Endothelial cell of hepatic sinusoid (primary cell): ENCODE measurements around the gene RASGEF1C.

Source experiments
- in situ Hi-C: cut with HindIII; loops from 2 replicates; pipeline ENCODE4 v1.10.0; 2017; ENCODE audit warnings: low sequenced_read_pairs

RASGEF1C gene

GRCh38 chr5:180187767-180188166, 21.2 kb downstream of the RASGEF1C start:
- in situ Hi-C loops = no loop called here

- in situ Hi-C loops = no loop called here
Measured at GRCh38 chr5:180180846-180181245, 28.2 kb downstream of the RASGEF1C start.

GRCh38 chr5:180180421-180180820, 28.6 kb downstream of the RASGEF1C start:
- in situ Hi-C loops = no loop called here

DNA sequence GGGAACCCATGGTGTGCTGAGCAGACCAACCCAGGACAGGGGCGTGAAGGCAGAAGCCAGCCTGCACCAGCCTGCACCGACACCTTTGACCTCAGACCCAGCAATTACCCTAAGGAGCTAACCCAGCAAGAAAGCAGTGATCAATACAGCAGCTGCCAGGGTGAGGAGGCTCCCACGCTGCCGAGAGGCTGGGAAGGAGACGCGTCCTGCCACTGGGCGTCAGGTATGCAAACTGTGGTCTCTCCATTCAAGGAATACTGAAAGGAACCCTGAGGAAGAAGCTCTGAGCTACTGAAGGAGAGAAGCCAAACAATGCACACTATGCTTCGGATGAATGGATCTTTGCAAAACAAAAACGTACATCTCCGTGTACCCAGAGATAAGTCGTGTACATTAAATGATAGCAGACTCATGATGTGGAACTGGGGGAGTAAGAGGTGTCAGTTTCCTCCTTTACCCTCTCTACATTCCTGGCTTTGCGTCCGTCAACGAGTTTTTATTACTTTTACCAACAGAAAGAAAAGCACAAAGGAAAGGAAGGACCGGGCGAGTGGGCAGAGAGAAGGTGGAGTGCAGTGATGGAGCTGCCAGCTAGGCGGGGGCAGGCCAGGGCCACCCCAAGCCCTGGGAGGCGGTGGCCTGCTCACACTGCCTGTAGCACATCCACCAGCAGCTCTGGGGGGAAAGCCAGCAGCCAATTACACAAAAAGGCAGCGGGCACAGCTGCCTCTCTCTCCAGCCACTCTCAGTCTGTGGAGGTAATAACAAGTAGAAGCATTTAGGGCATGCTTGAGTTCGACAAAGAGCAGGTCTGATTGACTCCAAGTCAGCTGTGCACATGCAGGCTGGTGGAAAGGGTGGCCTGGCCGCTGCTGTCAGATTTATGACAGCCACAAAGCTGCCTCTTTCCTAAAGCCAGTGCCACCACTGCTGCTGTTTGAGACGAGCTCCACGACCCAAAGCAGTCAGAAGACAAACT, 29.3 kb downstream of the RASGEF1C start:
- in situ Hi-C loops = no loop called here

GRCh38 chr5:180178531-180179441, 30.2 kb downstream of the RASGEF1C start:
- in situ Hi-C loops = no loop called here

GRCh38 chr5:180176191-180176590, 32.8 kb downstream of the RASGEF1C start:
- in situ Hi-C loops = no loop called here

DNA sequence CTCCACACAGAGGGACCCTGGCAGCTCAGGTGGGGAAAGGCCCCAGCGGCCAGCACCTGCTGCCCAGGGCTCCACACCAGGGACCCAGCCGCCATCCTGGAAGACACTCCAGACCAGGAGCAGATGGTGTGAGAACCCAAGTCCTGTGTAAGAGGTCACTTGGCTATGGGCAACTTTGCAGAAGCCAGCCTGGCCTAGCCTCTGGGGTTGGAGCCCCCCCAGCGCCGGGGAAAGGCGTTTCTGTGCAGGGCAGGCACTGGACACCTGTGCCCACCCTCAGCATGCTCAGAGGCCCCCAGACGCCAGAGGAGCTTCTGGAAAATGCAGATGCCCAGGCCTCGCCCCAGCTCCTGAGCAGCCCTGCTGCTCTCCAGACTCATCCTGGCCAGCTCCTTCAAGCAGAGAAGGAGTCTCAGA, 34.0 kb downstream of the RASGEF1C start:
- in situ Hi-C loops = no loop called here

- in situ Hi-C loops = no loop called here
Measured at GRCh38 chr5:180174587-180174972, 34.4 kb downstream of the RASGEF1C start.

- in situ Hi-C loops = no loop called here
Measured at GRCh38 chr5:180173875-180174586, 35.0 kb downstream of the RASGEF1C start.

- in situ Hi-C loops = no loop called here
Measured at GRCh38 chr5:180173198-180173544, 35.8 kb downstream of the RASGEF1C start.

- in situ Hi-C loops = no loop called here
Measured at GRCh38 chr5:180172447-180173197, 36.4 kb downstream of the RASGEF1C start.

- in situ Hi-C loops = no loop called here
Measured at GRCh38 chr5:180171568-180172094, 37.4 kb downstream of the RASGEF1C start.

DNA sequence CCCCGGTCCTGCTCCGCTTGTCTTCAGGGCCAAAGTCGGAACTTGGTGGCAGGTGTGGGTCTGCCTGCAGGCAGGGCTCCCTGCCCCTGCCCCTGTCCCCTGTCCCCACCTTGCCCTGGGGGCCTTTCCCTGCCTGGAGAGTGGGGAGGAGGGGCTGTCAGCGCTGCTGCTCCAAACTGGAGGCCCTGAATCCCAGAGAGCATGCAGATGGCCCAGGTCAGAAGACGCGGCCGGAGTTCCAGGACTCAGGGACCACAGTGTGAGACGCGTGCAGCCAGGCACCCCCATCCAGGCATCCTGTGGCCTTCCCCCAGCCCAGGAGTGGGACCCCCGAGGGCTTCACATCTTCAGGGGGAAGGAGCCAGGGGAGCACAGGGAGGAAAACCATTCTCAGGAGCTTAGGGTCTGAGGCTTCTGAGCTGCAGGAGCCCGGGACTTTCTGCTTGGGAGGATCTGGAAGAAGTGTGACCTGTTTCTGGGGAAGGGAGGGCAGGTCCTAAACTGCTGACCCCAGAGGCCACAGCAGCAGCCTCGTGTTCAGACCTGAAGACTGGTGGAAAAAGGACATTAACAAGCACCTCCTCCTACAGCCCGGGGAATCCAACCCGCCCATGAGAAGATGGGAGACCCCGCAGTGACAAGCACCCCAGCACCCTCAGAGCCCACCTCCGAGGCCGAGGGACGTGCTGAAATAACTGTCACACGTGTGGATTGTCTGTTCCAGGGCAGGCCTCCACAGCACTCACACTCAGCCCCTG, 38.0 kb downstream of the RASGEF1C start:
- in situ Hi-C loops = no loop called here

- in situ Hi-C loops = no loop called here
Measured at GRCh38 chr5:180170106-180170809, 38.8 kb downstream of the RASGEF1C start.

- in situ Hi-C loops = no loop called here
Measured at GRCh38 chr5:180169248-180170105, 39.5 kb downstream of the RASGEF1C start.

GRCh38 chr5:180168758-180169157, 40.3 kb downstream of the RASGEF1C start:
- in situ Hi-C loops = no loop called here

GRCh38 chr5:180166176-180166575, 42.8 kb downstream of the RASGEF1C start:
- in situ Hi-C loops = no loop called here

DNA sequence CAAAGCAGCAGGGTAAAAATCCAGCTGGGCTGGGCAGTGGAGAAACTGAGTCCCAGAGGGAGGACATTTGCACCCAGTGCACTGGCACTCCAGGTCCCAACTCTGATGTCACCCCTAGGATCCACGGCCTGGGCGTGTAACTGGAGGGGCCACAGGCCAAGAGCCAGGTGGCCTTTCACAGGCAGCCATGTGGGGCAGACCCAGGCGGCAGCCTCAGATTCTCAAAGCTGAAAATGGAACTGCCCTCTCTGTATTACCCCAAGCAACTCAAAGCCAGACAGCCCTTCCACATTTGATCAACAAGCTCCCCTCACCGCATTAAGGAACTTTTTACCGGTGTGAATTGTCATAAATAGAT, 46.7 kb downstream of the RASGEF1C start:
- in situ Hi-C loops = no loop called here
